ENCODE data around the gene TEC. TPM values are rescaled to one million over a fixed set of nuclear protein-coding genes. Genes with fewer than 3 reads are reported as not detected.

Gene TEC
- total and polyA plus RNA-seq, 9 of the 15 experiments (the other 6 are each of a cell fraction or from before 2014, with no cell fraction given) = 5.3 to 14.7 (median 8.8) TPM

DNA sequence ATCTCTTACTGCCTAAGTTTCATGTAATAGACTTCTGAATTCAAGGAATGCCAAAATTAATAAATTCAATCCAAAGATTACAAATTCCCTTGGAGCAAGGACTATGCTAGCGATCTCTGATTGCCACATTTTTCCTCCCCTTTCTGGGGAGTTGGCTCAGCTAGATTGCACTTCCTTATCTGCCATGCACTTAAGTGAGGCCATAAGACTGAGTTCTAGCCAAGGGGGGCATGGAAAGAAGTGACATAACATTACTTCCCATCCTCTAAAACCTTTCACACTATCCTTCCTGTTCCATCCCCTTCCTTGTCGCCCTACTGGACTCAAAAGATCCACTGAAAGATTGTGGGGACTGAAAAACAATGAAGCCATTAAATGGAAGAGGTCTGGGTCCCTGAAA is 81.8 kb downstream of the TEC start (continued):
- TF ChIP-seq, protein P1, sequence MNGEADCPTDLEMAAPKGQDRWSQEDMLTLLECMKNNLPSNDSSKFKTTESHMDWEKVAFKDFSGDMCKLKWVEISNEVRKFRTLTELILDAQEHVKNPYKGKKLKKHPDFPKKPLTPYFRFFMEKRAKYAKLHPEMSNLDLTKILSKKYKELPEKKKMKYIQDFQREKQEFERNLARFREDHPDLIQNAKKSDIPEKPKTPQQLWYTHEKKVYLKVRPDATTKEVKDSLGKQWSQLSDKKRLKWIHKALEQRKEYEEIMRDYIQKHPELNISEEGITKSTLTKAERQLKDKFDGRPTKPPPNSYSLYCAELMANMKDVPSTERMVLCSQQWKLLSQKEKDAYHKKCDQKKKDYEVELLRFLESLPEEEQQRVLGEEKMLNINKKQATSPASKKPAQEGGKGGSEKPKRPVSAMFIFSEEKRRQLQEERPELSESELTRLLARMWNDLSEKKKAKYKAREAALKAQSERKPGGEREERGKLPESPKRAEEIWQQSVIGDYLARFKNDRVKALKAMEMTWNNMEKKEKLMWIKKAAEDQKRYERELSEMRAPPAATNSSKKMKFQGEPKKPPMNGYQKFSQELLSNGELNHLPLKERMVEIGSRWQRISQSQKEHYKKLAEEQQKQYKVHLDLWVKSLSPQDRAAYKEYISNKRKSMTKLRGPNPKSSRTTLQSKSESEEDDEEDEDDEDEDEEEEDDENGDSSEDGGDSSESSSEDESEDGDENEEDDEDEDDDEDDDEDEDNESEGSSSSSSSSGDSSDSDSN (IDR thresholded peaks at IDR 0.05; ENCODE audit: borderline replicate concordance in 1 of 2, low read depth in 2 of 2, low read length in 2 of 2) = no peak
- no peak for TF ChIP-seq POLR2H (tag; IDR thresholded peaks at IDR 0.05; ENCODE audit: low read depth)
- peak; percentile 93 for TF ChIP-seq TEAD4 (IDR thresholded peaks at IDR 0.05; ENCODE audit: low read length)
- no peak for TF ChIP-seq TEAD4 (CRISPR knock-in tag; IDR thresholded peaks at IDR 0.05; ENCODE audit: borderline replicate concordance)
- TF ChIP-seq ARNT (IDR thresholded peaks at IDR 0.05) = no peak
- TF ChIP-seq CAMTA2 (CRISPR knock-in tag; conservative IDR thresholded peaks at IDR 0.05) = no peak
- TF ChIP-seq EGR1 (conservative IDR thresholded peaks at IDR 0.05) = no peak
- TF ChIP-seq, protein P2, sequence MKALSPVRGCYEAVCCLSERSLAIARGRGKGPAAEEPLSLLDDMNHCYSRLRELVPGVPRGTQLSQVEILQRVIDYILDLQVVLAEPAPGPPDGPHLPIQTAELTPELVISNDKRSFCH (CRISPR knock-in tag; IDR thresholded peaks at IDR 0.05) = no peak
- TF ChIP-seq, protein P2 (tag; IDR thresholded peaks at IDR 0.05) = 0 out of 2 replicates have a peak, but pooled peaks have one; percentile 33
- no peak for TF ChIP-seq CHD1 (IDR thresholded peaks at IDR 0.05; ENCODE audit: low read length)
- TF ChIP-seq TAL1 (IDR thresholded peaks at IDR 0.05) = peak; percentile 82
- no peak for TF ChIP-seq CHD4 (IDR thresholded peaks at IDR 0.05; ENCODE audit: insufficient read depth, insufficient replicate concordance, low read depth, low read length, poor library complexity, severe bottlenecking)
- TF ChIP-seq ZNF311 (CRISPR knock-in tag; IDR thresholded peaks at IDR 0.05) = no peak
- peak; percentile 64; the same call in 1 of the 2 replicates for TF ChIP-seq EP300 (IDR thresholded peaks at IDR 0.05; ENCODE audit: low read length)
- TF ChIP-seq ARHGAP35 (IDR thresholded peaks at IDR 0.05; ENCODE audit: partially characterized antibody) = no peak
- TF ChIP-seq, protein P3, sequence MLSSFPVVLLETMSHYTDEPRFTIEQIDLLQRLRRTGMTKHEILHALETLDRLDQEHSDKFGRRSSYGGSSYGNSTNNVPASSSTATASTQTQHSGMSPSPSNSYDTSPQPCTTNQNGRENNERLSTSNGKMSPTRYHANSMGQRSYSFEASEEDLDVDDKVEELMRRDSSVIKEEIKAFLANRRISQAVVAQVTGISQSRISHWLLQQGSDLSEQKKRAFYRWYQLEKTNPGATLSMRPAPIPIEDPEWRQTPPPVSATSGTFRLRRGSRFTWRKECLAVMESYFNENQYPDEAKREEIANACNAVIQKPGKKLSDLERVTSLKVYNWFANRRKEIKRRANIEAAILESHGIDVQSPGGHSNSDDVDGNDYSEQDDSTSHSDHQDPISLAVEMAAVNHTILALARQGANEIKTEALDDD (IDR thresholded peaks at IDR 0.05) = peak; percentile 66
- TF ChIP-seq BRD4 (IDR thresholded peaks at IDR 0.05) = no peak
- peak; percentile 17; the same call in 1 of the 2 replicates for TF ChIP-seq EP400 (IDR thresholded peaks at IDR 0.05)
- TF ChIP-seq DMBX1 (CRISPR knock-in tag; IDR thresholded peaks at IDR 0.05; ENCODE audit: borderline replicate concordance) = 0 out of 2 replicates have a peak, but pooled peaks have one; percentile 43
- no peak for TF ChIP-seq NR2C2 (CRISPR knock-in tag; IDR thresholded peaks at IDR 0.05)
- no peak for TF ChIP-seq NR2C2 (tag; IDR thresholded peaks at IDR 0.05)
- TF ChIP-seq, protein P4, sequence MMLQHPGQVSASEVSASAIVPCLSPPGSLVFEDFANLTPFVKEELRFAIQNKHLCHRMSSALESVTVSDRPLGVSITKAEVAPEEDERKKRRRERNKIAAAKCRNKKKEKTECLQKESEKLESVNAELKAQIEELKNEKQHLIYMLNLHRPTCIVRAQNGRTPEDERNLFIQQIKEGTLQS (IDR thresholded peaks at IDR 0.05) = peak; percentile 33; the same call in 1 of the 2 replicates
- TF ChIP-seq, protein P4 (CRISPR knock-in tag; conservative IDR thresholded peaks at IDR 0.05) = no peak
- TF ChIP-seq, protein P5, sequence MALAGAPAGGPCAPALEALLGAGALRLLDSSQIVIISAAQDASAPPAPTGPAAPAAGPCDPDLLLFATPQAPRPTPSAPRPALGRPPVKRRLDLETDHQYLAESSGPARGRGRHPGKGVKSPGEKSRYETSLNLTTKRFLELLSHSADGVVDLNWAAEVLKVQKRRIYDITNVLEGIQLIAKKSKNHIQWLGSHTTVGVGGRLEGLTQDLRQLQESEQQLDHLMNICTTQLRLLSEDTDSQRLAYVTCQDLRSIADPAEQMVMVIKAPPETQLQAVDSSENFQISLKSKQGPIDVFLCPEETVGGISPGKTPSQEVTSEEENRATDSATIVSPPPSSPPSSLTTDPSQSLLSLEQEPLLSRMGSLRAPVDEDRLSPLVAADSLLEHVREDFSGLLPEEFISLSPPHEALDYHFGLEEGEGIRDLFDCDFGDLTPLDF (CRISPR knock-in tag; IDR thresholded peaks at IDR 0.05) = no peak

Measured in K562 (cell line).